HCT116 (cell line): ENCODE results near the gene NACC2. TPM values are rescaled to one million over a fixed set of nuclear protein-coding genes. Genes with fewer than 3 reads are reported as not detected.

Experiments
- ATAC-seq: fragments of 200-7000 bp; cut with Tn5 transposase; 2 replicates; pipeline ENCODE4 v1.9.1; 2020; ENCODE audit warnings: mild to moderate bottlenecking, moderate library complexity
- BruUV-seq: library from RNA; stranded (reverse); fragments of 400-500 nt; replicated peaks from 2 replicates; lab custom pipeline; 2021; lab: Mats Ljungman, UMichigan
- CTCF ChIA-PET: fragments of 300-600 bp; sonication (Branson Sonifier 250); formaldehyde crosslinking; loops from one replicate; lab custom pipeline; 2021; ENCODE audit warnings: antibody characterized with exemption; lab: Charles Lee
- POLR2A ChIA-PET: fragments of 300-600, 350-600 bp; sonication (Branson Sonifier 250); formaldehyde crosslinking; loops from one replicate; lab custom pipeline; 2021; ENCODE audit warnings: antibody characterized with exemption; lab: Charles Lee
- RAD21 ChIA-PET, 2 experiments: fragments of 300-600 bp; sonication (Branson Sonifier 250); formaldehyde crosslinking; loops; one replicate each; lab custom pipeline; 2023; ENCODE audit warnings: low total read pairs in 2 of 2; ENCODE audit not compliant: uncharacterized antibody in 2 of 2, unreplicated experiment in 2 of 2, low non-redundant PET in 1 of 2; lab: Charles Lee
- DNase-seq: peaks from one replicate; pipeline ENCODE4 v3.0.0-alpha.2; 2010; ENCODE audit warnings: low read depth, low spot score
- H2AFZ ChIP-seq: fragments of 200-600 bp; shearing (Covaris generic), sonication (generic); 2 replicates; pipeline ENCODE4 v1.6.1; 2017; ENCODE audit warnings: low read depth, mixed run types, mixed read lengths, antibody characterized with exemption, low read length; ENCODE audit not compliant: poor library complexity, severe bottlenecking
- H3K27ac ChIP-seq: 2 replicates; pipeline ENCODE4 v1.5.1; 2012; ENCODE audit warnings: low read depth, low read length
- H3K27me3 ChIP-seq: fragments of 200-600 bp; sonication (generic); 2 replicates; pipeline ENCODE4 v1.6.1; 2016; ENCODE audit warnings: mixed run types, low read length, mixed read lengths; ENCODE audit not compliant: insufficient read depth
- H3K36me3 ChIP-seq, 2 experiments: fragments of 200-500 bp in 1 of 2; fragments of 200-600 bp in 1 of 2; sonication (Bioruptor generic) in 1 of 2; sonication (generic) in 1 of 2; 2 replicates each; pipeline versions ENCODE4 v1.5.1 to v1.6.1; 2014 to 2016; ENCODE audit warnings: low read length in 2 of 2, inconsistent platforms in 1 of 2, mixed read lengths in 1 of 2, mixed run types in 1 of 2; ENCODE audit not compliant: insufficient read depth in 2 of 2, control insufficient read depth in 1 of 2
- H3K4me1 ChIP-seq, 2 experiments: fragments of 200-600 bp in 1 of 2; sonication (generic) in 1 of 2; 2 replicates each; pipeline versions ENCODE4 v1.5.1 to v1.6.1; 2012 to 2017; ENCODE audit warnings: low read length in 2 of 2, inconsistent platforms in 1 of 2, mild to moderate bottlenecking in 1 of 2, mixed read lengths in 1 of 2, mixed run types in 1 of 2, moderate library complexity in 1 of 2; ENCODE audit not compliant: insufficient read depth in 2 of 2, control insufficient read depth in 1 of 2
- H3K4me2 ChIP-seq: fragments of 200-600 bp; sonication (generic); 2 replicates; pipeline ENCODE4 v1.6.1; 2017; ENCODE audit warnings: mixed run types, low read length, mixed read lengths
- H3K4me3 ChIP-seq, 2 experiments: fragments of 200-600 bp in 1 of 2; sonication (generic) in 1 of 2; replicated peaks in 1 of 2; 2 replicates each; pipeline ENCODE4 v1.5.1; 2011 to 2016; ENCODE audit warnings: low read length in 2 of 2, control low read depth in 1 of 2, low read depth in 1 of 2, mild to moderate bottlenecking in 1 of 2, mixed read lengths in 1 of 2, mixed run types in 1 of 2
- H3K79me2 ChIP-seq: fragments of 200-600 bp; sonication (generic); 2 replicates; pipeline ENCODE4 v1.6.1; 2017; ENCODE audit warnings: mild to moderate bottlenecking, mixed run types, low read length, moderate library complexity, mixed read lengths; ENCODE audit not compliant: insufficient read depth
- H3K9ac ChIP-seq: fragments of 200-600 bp; sonication (generic); 2 replicates; pipeline ENCODE4 v1.6.1; 2016; ENCODE audit warnings: low read length, mixed read lengths
- H3K9me2 ChIP-seq: fragments of 200-600 bp; sonication (generic), shearing (Covaris generic); 2 replicates; pipeline ENCODE4 v1.6.1; 2017; ENCODE audit warnings: mixed run types, mild to moderate bottlenecking, moderate library complexity; ENCODE audit not compliant: insufficient read depth
- H3K9me3 ChIP-seq, 2 experiments: fragments of 200-500 bp in 1 of 2; fragments of 200-600 bp in 1 of 2; sonication (Bioruptor generic) in 1 of 2; sonication (generic) in 1 of 2; 2 replicates each; pipeline ENCODE4 v1.6.1; 2014 to 2017; ENCODE audit warnings: low read length in 2 of 2, mixed read lengths in 2 of 2, inconsistent platforms in 1 of 2, low read depth in 1 of 2, mild to moderate bottlenecking in 1 of 2, mixed run types in 1 of 2, moderate library complexity in 1 of 2; ENCODE audit not compliant: control insufficient read depth in 1 of 2, insufficient read depth in 1 of 2
- H4K20me1 ChIP-seq: fragments of 200-600 bp; sonication (generic), shearing (Covaris generic); 2 replicates; pipeline ENCODE4 v1.6.1; 2017; ENCODE audit warnings: mixed run types, mild to moderate bottlenecking, moderate library complexity; ENCODE audit not compliant: insufficient read depth
- CEBPB ChIP-seq: IDR thresholded peaks from 2 replicates; pipeline ENCODE4 v1.6.1; 2012; ENCODE audit warnings: low read depth
- ELF1 ChIP-seq: IDR thresholded peaks from 2 replicates; pipeline ENCODE4 v1.6.1; 2012; ENCODE audit warnings: low read depth, borderline replicate concordance
- FOSL1 ChIP-seq: IDR thresholded peaks from 2 replicates; pipeline ENCODE4 v1.6.1; 2012; ENCODE audit warnings: low read depth
- POLR2A ChIP-seq: IDR thresholded peaks from 2 replicates; pipeline ENCODE4 v1.7.0; 2011; ENCODE audit warnings: borderline replicate concordance; ENCODE audit not compliant: insufficient read depth, insufficient read length; ENCODE audit errors: extremely low read depth
- POLR2AphosphoS5 ChIP-seq: IDR thresholded peaks from 2 replicates; pipeline ENCODE4 v1.6.1; 2011; ENCODE audit warnings: mild to moderate bottlenecking, low read depth, low read length, moderate library complexity
- TCF7L2 ChIP-seq: IDR thresholded peaks from 2 replicates; pipeline ENCODE4 v1.7.0; 2011; ENCODE audit warnings: borderline replicate concordance, inconsistent platforms; ENCODE audit not compliant: insufficient read depth, insufficient read length; ENCODE audit errors: extremely low read depth
- YY1 ChIP-seq: IDR thresholded peaks from 2 replicates; pipeline ENCODE4 v1.6.1; 2011; ENCODE audit warnings: low read length, low read depth, moderate library complexity, mild to moderate bottlenecking; ENCODE audit not compliant: insufficient replicate concordance; ENCODE audit errors: extremely low read depth
- ZFX ChIP-seq: fragments of 450-650 bp; IDR thresholded peaks from 2 replicates; pipeline ENCODE4 v1.6.1; 2017
- ZNF274 ChIP-seq: fragments of 200-500 bp; sonication (Bioruptor generic); IDR thresholded peaks from 2 replicates; pipeline ENCODE4 v1.6.1; 2014; ENCODE audit warnings: mild to moderate bottlenecking, low read depth, low read length, inconsistent platforms
- intact Hi-C: fragments of 100-400 bp; cut with micrococcal nuclease; formaldehyde crosslinking; loops from 2 replicates; pipeline ENCODE4 v1.10.0; 2022
- total RNA-seq: library from RNA; stranded (reverse); gene quantifications from one replicate; pipeline ENCODE4 v1.2.1, GENCODE V29; 2021; ENCODE audit not compliant: unreplicated experiment
- TF ChIP-seq, protein P1 (sequence below): IDR thresholded peaks from 2 replicates; pipeline ENCODE4 v1.6.1; 2011; ENCODE audit warnings: mild to moderate bottlenecking, low read length, moderate library complexity; ENCODE audit not compliant: insufficient replicate concordance; ENCODE audit errors: extremely low read depth
- TF ChIP-seq, protein P2 (sequence below): IDR thresholded peaks from 2 replicates; pipeline ENCODE4 v1.6.1; 2012

NACC2 gene
- total RNA-seq, 1 experiment from 2014 or later = 27.8 TPM

DNA sequence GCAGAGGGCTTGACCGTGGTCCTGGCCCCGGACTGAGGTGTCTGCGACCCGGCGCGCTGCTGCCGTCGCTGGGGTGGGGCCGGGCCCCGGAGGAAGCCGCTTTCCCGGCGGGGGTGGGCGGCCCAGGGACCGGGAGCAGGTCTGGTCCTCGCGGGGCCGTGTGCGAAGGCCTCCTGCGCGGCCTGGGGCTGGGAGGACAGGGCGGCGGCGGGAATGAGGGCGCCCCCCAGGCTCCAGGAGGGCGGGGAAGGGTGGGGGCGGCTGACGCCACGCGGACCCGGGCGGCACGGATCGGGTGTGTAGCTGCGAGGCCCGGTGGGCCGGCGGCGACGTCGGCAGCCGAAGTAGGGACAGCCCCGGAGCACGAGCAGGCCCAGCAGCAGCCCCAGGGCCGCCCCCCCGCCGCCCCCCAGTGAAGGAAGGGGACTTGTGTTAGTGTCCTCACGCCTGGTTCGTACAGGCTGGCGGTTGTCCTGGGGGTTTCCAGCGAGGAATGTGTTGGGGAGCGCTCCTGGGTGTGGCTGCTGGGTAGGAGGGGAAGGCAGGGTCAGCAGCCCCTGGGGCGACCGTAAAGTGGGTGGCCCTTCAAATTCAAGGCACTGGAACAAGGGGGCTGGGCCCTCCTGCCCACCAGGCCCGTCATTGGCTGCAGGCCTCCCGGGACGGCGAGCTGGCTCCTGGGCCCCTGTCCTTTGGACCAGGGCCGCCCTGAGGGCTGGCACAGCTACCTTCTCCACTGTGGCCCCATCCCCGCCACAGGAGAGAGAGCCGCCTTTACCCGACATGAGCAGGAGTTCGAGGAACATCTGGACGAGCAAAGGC lies 24.2 kb upstream of the NACC2 start:
- CTCF ChIA-PET = interaction anchor here (1.0 to 5.9 kb wide), 4 partner anchors 19 to 151 kb away, joined by 4 to 40 read pairs (median 18); no protein-coding TSS in a partner anchor
- Histone ChIP-seq H3K9ac (peak overlapping the region; percentile 97), H3K79me2 (peaks cover 25% of the 10 kb centered on the region; the same call in 1 of the 2 replicates), H3K27ac (peak overlapping the region; percentile 100), H3K36me3 (no peaks in the 10 kb centered on the region), H3K9me2 (no peaks in the 10 kb centered on the region), H3K4me3 (peak overlapping the region; percentile 74 to 87), H3K4me2 (peak overlapping the region; percentile 99), H3K4me1 (peaks cover 17 to 44% of the 10 kb centered on the region in 2 experiments)
- intact Hi-C loops = no loop called here
- RAD21 ChIA-PET = no interaction called here
- TF ChIP-seq ELF1 = no peak
- TF ChIP-seq ZNF274 = no peak
- TF ChIP-seq POLR2A = peak; percentile 21
- TF ChIP-seq CEBPB = no peak
- peak; percentile 40; the same call in 1 of the 2 replicates for TF ChIP-seq ZFX
- TF ChIP-seq FOSL1 = no peak
- TF ChIP-seq, all 23 proteins: peak for 2
- no peak overlapping the region for H2AFZ ChIP-seq
- peak; percentile 35 for ATAC-seq
- no peaks in the 10 kb centered on the region for H3K9me3 ChIP-seq
- POLR2A ChIA-PET = no interaction called here
- TSS peak; percentile 70 for BruUV-seq
- DNase-seq = no peak
- no peaks in the 10 kb centered on the region for H3K27me3 ChIP-seq
- H4K20me1 ChIP-seq = no peaks in the 10 kb centered on the region

DNA sequence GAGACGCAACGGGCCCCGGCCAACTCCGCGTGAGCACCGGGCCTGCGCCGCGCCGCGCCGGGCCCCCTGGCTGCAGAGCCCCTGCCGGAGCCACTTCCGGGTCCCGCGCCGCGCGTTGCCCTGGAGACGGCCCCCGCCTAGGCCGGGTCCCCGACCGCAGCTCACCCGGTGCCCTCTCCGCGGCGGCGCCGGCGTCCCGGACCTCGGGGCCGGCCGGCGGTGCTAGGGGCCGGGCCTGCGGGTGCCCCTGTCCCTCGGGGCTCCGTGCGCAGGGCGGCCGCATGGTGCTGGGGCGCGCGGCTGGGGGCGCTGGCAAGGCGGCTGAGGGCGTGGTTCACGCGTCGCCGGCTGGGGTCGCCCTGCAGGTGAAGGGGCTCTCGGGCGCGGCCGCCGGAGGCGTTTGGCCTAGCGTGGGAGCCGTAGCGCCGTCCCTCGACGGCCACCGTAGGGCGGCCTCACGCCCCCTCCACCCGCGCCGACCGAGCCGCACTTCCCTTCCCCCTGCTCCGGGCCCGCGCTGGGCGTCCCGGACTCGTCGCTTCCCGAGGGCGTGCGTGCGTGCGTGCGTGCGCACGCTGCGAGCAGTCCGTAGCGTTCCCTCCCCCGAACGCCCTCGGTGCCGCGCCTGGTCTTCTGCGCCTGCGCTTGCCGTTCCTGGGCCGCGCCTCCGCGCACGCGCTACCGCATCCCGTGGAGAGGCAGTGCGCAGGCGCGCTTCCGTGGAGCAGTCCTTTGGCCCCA lies 23.4 kb upstream of the NACC2 start, which contains the start of gene TMEM250:
TMEM250 (minus strand) TSS at position 556 of the 741 bp plus-strand sequence. CDS start 1,975 bp downstream, outside the sequence.
- Histone ChIP-seq H3K9me3 (no peaks in the 10 kb centered on the region), H2AFZ (no peak within 1 kb of the TSS), H3K4me2 (peak within 1 kb of the TSS; percentile 99), H3K27me3 (no peaks in the 10 kb centered on the region), H3K4me1 (peaks cover 17 to 50% of the 10 kb centered on the region in 2 experiments), H3K36me3 (no peaks in the 10 kb centered on the region), H3K79me2 (peaks cover 25% of the 10 kb centered on the region; the same call in 1 of the 2 replicates), H3K27ac (peak within 1 kb of the TSS; percentile 100), H4K20me1 (no peaks in the 10 kb centered on the region), H3K4me3 (peak within 1 kb of the TSS; percentile 74 to 87), H3K9ac (peak within 1 kb of the TSS; percentile 97), H3K9me2 (no peaks in the 10 kb centered on the region)
- peak; percentile 86 for ATAC-seq
- DNase-seq = peak; percentile 93
- POLR2A ChIA-PET = interaction anchor here (1.0 to 1.5 kb wide), 2 partner anchors 9 to 21 kb away, joined by 3 to 8 read pairs; no protein-coding TSS in a partner anchor
- no TSS peak for BruUV-seq
- intact Hi-C loops = no loop called here
- CTCF ChIA-PET = interaction anchor here (1.3 to 1.7 kb wide), 2 partner anchors 29 to 151 kb away, joined by 3 to 9 read pairs; no protein-coding TSS in a partner anchor
- TF ChIP-seq TCF7L2 (no peak), POLR2A (peak; percentile 40), ZFX (peak; percentile 83), POLR2AphosphoS5 (peak; percentile 82), YY1 (peak; percentile 57)
- TF ChIP-seq, protein P1, sequence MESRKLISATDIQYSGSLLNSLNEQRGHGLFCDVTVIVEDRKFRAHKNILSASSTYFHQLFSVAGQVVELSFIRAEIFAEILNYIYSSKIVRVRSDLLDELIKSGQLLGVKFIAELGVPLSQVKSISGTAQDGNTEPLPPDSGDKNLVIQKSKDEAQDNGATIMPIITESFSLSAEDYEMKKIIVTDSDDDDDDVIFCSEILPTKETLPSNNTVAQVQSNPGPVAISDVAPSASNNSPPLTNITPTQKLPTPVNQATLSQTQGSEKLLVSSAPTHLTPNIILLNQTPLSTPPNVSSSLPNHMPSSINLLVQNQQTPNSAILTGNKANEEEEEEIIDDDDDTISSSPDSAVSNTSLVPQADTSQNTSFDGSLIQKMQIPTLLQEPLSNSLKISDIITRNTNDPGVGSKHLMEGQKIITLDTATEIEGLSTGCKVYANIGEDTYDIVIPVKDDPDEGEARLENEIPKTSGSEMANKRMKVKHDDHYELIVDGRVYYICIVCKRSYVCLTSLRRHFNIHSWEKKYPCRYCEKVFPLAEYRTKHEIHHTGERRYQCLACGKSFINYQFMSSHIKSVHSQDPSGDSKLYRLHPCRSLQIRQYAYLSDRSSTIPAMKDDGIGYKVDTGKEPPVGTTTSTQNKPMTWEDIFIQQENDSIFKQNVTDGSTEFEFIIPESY = peak; percentile 88
- TF ChIP-seq, protein P2, sequence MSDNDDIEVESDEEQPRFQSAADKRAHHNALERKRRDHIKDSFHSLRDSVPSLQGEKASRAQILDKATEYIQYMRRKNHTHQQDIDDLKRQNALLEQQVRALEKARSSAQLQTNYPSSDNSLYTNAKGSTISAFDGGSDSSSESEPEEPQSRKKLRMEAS = no peak
- RAD21 ChIA-PET = interaction anchor here in 1 of 2 experiments (1.1 to 1.3 kb wide), 2 partner anchors 9 to 25 kb away, joined by 3 to 4 read pairs; no protein-coding TSS in a partner anchor
